GM19452 (cell line): Measurements from ENCODE around the gene RO60.

ENCODE experiments used
- ATAC-seq: cut with Tn5 transposase; IDR thresholded peaks from one replicate; pipeline ENCODE4 v1.9.1; 2021; ENCODE audit not compliant: unreplicated experiment

RO60 gene

GRCh38 chr1:193105821-193106177, 46.4 kb downstream of the RO60 start:
- ATAC-seq = no peak

- ATAC-seq = no peak
Observed at GRCh38 chr1:193108471-193108870, 49.1 kb downstream of the RO60 start.
